ENCODE data around the gene RYR1.

GRCh38 chr19:38442736-38443135 lies 9.2 kb downstream of the RYR1 start:
- TF ChIP-seq EZH2phosphoT487 (IDR thresholded peaks at IDR 0.05; ENCODE audit: insufficient read depth, low read depth) (no peak), EZH2 (IDR thresholded peaks at IDR 0.05; ENCODE audit: insufficient read depth, poor library complexity, severe bottlenecking) (no peak)

All from GM23248 (cell line).